ENCODE measurements around the gene TACC2. TPM values are rescaled to one million over a fixed set of nuclear protein-coding genes. Genes with fewer than 3 reads are reported as not detected.

The TACC2 gene
- total and polyA plus RNA-seq, 2 experiments from 2014 or later: 75.7 to 98.0 TPM

DNA sequence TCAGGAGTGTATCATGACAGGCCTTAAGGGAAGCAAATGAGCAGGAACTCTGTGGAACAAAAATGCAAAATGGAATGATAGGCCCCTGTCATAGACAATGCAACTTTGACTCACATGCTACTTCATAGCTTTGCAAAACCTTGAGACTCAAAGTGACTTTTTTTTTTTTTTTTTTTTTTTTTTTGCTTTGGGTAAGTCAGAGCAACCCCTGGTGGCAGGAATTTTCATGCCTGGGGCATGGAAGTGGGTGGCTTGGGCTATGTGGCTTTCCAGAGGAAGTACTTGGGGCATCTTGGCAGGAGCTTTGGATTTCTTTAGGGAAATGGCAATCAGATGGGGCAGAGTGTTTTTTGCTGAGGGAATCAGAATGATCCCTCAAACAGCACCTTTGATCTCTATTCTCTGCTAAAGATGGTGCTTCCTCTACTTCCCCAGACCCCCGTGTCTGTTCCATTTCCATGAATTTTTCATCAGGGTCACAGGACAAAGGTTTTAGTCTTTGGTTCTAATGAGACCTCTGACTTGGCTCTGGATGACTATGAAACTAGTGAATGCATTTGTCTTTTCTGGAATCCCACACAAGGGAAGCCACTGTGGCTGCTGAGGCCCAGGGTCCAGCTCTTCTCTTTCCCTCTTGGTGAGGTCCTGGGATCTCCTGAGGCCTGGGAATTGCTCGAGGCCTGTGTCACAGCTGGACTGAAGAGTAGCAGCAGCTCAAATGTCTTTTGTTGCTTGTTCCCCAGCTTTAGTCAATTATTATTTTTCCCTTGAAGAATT is 62.8 kb downstream of the TACC2 start:
- Histone ChIP-seq H3K4me1 (ENCODE audit: low read depth) (peaks cover 11% of the 10 kb centered on the region), H3K9me3 (ENCODE audit: low read depth) (no peaks in the 10 kb centered on the region), H3K36me3 (no peaks in the 10 kb centered on the region), H3K27me3 (no peaks in the 10 kb centered on the region), H3K27ac (no peak overlapping the region), H3K4me3 (no peak overlapping the region)
- DNase-seq (ENCODE audit: low read depth in 1 of 2, low spot score in 1 of 2): peak; percentile 76 to 77
- TF ChIP-seq, protein P1, sequence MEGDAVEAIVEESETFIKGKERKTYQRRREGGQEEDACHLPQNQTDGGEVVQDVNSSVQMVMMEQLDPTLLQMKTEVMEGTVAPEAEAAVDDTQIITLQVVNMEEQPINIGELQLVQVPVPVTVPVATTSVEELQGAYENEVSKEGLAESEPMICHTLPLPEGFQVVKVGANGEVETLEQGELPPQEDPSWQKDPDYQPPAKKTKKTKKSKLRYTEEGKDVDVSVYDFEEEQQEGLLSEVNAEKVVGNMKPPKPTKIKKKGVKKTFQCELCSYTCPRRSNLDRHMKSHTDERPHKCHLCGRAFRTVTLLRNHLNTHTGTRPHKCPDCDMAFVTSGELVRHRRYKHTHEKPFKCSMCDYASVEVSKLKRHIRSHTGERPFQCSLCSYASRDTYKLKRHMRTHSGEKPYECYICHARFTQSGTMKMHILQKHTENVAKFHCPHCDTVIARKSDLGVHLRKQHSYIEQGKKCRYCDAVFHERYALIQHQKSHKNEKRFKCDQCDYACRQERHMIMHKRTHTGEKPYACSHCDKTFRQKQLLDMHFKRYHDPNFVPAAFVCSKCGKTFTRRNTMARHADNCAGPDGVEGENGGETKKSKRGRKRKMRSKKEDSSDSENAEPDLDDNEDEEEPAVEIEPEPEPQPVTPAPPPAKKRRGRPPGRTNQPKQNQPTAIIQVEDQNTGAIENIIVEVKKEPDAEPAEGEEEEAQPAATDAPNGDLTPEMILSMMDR (IDR thresholded peaks at IDR 0.05; ENCODE audit: low read depth, low read length): peak; percentile 85

DNA sequence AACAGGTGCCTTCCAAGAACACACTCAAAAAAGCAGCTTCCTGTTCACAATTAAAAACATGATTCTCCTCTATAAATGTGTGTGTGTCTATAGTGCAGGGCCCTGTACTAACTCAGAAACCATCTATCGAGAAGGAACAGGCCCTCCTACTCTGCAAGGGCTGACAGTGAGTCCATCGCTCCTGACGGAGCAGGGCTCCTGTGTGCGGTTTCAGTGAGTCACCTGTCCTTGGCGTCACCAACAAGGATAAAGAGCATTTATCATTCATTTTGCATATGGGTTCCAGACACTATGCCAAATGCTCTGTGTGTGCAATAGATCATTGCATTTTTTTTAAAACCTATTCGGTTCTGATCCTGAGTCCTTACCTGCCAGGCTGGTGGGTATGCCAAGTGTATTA is 63.7 kb downstream of the TACC2 start:
- DNase-seq (ENCODE audit: low read depth in 1 of 2, low spot score in 1 of 2): no peak
- no peaks in the 10 kb centered on the region for H3K9me3 ChIP-seq (ENCODE audit: low read depth)
- TF ChIP-seq, protein P1 (IDR thresholded peaks at IDR 0.05; ENCODE audit: low read depth, low read length): no peak

DNA sequence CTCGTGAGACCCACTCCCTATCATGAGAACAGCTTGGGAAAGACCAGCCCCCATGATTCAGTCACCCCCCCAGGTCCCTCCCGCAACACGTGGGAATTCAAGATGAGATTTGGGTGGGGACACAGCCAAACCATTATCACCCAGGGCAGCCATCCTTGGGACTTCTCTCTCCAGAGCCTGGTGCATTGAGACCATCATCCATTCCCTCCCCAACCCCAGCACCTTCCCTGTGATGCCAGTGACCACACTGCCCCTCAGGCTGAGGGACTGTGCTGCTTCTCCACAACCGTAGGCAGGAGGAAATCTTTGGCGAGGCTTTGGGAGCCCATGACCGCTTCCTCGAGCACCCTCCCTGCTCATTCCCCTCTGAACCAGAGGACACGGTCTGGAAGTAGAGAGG is 64.4 kb downstream of the TACC2 start:
- TF ChIP-seq, protein P1 (IDR thresholded peaks at IDR 0.05; ENCODE audit: low read depth, low read length): no peak
- Histone ChIP-seq H3K36me3 (no peaks in the 10 kb centered on the region), H3K27me3 (no peaks in the 10 kb centered on the region), H3K9me3 (ENCODE audit: low read depth) (no peaks in the 10 kb centered on the region), H3K4me3 (no peak overlapping the region), H3K4me1 (ENCODE audit: low read depth) (peaks cover 11% of the 10 kb centered on the region), H3K27ac (no peak overlapping the region)
- no peak for DNase-seq (ENCODE audit: low read depth in 1 of 2, low spot score in 1 of 2)

More for the DNA sequence above, 63.7 kb downstream of the TACC2 start:
- H3K4me3 ChIP-seq: no peak overlapping the region
- no peaks in the 10 kb centered on the region for H3K27me3 ChIP-seq
- peaks cover 11% of the 10 kb centered on the region for H3K4me1 ChIP-seq (ENCODE audit: low read depth)
- H3K36me3 ChIP-seq: no peaks in the 10 kb centered on the region
- no peak overlapping the region for H3K27ac ChIP-seq

DNA sequence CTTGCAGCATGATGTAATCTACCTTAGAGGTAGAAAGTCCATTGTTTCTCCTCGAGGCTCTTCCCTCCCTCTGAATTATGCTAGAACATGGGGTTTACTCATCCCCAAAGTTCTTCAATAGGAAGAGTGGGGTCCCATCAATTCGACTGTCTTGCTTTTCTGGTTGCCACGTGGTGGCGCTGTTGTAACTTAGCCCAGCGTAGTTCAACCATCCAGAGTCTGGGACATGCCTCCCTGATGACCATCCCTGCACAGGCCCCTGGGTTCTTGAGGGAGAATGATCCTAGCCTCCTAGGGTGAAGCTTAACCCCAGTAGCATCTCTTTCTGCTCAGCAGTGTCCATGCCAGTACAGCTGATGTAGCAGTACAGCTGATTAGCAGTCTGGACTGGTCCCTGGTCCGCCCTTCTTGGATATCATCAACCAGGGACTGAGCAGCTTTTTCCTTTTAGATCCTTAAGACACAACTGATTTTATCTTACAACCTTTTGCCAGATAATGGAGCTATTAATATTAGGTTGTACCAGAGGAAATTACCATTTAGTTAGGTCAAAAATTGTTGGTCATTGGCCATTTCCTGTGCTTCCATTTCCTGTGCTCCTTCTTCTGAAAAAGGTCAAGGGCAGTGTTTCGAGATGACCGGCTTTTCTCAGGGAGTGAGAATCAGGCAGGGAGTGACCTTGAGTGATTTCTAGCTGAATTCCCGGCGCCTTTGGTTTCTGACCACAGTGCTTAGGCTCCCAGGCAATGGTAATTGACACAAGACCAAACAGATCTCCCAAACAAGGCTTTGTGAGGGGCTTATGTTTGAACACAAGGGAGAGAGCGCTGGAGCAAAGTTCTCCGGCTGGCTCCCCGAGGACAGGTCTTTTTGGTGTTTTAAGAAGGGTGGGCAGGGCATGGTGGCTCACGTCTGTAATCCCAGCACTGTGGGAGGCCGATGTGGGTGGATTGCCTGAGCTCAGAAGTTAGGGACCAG is 65.4 kb downstream of the TACC2 start:
- Histone ChIP-seq H3K4me3 (no peak overlapping the region), H3K27ac (peak overlapping the region; percentile 49), H3K27me3 (no peaks in the 10 kb centered on the region), H3K9me3 (ENCODE audit: low read depth) (no peaks in the 10 kb centered on the region), H3K4me1 (ENCODE audit: low read depth) (peaks cover 6% of the 10 kb centered on the region), H3K36me3 (no peaks in the 10 kb centered on the region)
- TF ChIP-seq, protein P1 (IDR thresholded peaks at IDR 0.05; ENCODE audit: low read depth, low read length): peak; percentile 76
- peak; percentile 75 to 84 for DNase-seq (ENCODE audit: low read depth in 1 of 2, low spot score in 1 of 2)

DNA sequence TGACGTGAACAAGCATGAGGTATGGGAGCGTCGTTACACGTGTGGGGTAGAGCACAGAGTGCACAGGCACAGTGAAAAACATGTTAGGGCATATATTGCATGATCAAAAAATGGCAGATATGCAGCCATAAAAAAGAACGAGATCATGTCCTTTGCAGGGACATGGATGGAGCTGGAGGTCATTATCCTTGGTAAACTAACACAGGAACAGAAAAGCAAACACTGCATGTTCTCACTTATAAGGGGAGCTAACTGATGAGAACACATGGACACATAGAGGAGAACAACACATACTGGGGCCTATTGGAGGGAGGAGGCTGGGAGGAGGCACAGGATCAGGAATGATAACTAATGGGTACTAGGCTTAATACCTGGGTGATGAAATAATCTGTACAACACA is 66.3 kb downstream of the TACC2 start:
- Histone ChIP-seq H3K4me3 (no peak overlapping the region), H3K27ac (no peak overlapping the region), H3K9me3 (ENCODE audit: low read depth) (no peaks in the 10 kb centered on the region), H3K27me3 (no peaks in the 10 kb centered on the region), H3K36me3 (no peaks in the 10 kb centered on the region), H3K4me1 (ENCODE audit: low read depth) (peaks cover 6% of the 10 kb centered on the region)
- DNase-seq (ENCODE audit: low read depth in 1 of 2, low spot score in 1 of 2): no peak
- TF ChIP-seq, protein P1 (IDR thresholded peaks at IDR 0.05; ENCODE audit: low read depth, low read length): no peak

Measured in cardiac muscle cell (in vitro differentiated cells and primary cell).